Measurements from ENCODE around the gene SERF2.

DNA sequence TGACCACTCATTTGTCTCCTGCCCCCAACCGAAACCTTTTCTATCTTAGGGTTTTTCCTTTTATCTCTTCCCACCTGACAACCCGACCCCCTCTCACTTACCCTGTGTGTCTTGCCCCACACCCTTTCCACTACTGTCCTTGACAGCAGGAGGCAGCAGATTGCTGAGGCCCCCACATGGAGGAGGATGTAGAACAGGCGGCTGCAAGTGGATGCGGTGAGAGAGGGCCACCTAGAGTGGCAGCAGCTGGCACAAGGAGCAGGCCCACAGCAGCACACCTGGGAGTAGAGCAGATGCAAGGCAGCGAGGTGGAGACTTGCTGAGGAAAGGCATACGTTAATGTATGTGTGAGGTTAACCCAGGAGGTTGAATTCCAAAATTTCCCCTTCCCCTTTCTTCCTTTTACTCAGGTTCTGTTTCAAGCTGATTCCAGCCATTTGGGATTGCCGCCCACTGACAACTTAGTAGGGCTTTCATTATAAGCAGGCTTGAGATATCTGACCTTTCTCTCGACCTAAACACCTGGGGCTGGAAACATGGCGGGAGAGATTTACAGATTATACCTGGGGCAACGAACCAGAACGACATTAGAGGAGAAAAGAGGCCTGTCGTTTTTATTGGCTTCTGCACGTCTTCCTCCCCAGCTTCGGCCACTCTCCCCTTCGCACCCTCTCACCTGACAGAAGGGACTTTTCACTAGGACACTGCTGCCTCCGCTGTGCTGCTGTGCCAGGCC is 7.3 kb downstream of the SERF2 start:
- TF ChIP-seq, protein P1, sequence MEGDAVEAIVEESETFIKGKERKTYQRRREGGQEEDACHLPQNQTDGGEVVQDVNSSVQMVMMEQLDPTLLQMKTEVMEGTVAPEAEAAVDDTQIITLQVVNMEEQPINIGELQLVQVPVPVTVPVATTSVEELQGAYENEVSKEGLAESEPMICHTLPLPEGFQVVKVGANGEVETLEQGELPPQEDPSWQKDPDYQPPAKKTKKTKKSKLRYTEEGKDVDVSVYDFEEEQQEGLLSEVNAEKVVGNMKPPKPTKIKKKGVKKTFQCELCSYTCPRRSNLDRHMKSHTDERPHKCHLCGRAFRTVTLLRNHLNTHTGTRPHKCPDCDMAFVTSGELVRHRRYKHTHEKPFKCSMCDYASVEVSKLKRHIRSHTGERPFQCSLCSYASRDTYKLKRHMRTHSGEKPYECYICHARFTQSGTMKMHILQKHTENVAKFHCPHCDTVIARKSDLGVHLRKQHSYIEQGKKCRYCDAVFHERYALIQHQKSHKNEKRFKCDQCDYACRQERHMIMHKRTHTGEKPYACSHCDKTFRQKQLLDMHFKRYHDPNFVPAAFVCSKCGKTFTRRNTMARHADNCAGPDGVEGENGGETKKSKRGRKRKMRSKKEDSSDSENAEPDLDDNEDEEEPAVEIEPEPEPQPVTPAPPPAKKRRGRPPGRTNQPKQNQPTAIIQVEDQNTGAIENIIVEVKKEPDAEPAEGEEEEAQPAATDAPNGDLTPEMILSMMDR (IDR thresholded peaks at IDR 0.05): no peak
- no peak for TF ChIP-seq POLR2A (IDR thresholded peaks at IDR 0.05)

All from breast epithelium (tissue), 3 donors.